Measurements from ENCODE around the gene SOX11.

Gene SOX11

GRCh38 chr2:5691221-5691984, 781 bp upstream of the SOX11 start:
- no peak for DNase-seq (ENCODE audit: low read depth, low spot score)

- DNase-seq (ENCODE audit: low read depth, low spot score): no peak
Measured at GRCh38 chr2:5692561-5693286, 540 bp downstream of the SOX11 start.

- DNase-seq (ENCODE audit: low read depth, low spot score): no peak
Measured at GRCh38 chr2:5693287-5694201, 1.4 kb downstream of the SOX11 start.

- DNase-seq (ENCODE audit: low read depth, low spot score): no peak
Measured at GRCh38 chr2:5694306-5694705, 2.1 kb downstream of the SOX11 start.

- no peak for DNase-seq (ENCODE audit: low read depth, low spot score)
Measured at GRCh38 chr2:5695654-5696403, 3.6 kb downstream of the SOX11 start.

- DNase-seq (ENCODE audit: low read depth, low spot score): no peak
Measured at GRCh38 chr2:5696404-5696944, 4.3 kb downstream of the SOX11 start.

- DNase-seq (ENCODE audit: low read depth, low spot score): no peak
Measured at GRCh38 chr2:5696945-5697521, 4.8 kb downstream of the SOX11 start.

- DNase-seq (ENCODE audit: low read depth, low spot score): no peak
Measured at GRCh38 chr2:5697562-5697961, 5.4 kb downstream of the SOX11 start.

- no peak for DNase-seq (ENCODE audit: low read depth, low spot score)
Measured at GRCh38 chr2:5698134-5698533, 6.0 kb downstream of the SOX11 start.

- no peak for DNase-seq (ENCODE audit: low read depth, low spot score)
Measured at GRCh38 chr2:5699963-5700362, 7.8 kb downstream of the SOX11 start.

- no peak for DNase-seq (ENCODE audit: low read depth, low spot score)
Measured at GRCh38 chr2:5700551-5700950, 8.4 kb downstream of the SOX11 start.

- DNase-seq (ENCODE audit: low read depth, low spot score): no peak
Measured at GRCh38 chr2:5701266-5701665, 9.1 kb downstream of the SOX11 start.

- DNase-seq (ENCODE audit: low read depth, low spot score): no peak
Measured at GRCh38 chr2:5703166-5703565, 11.0 kb downstream of the SOX11 start.

GRCh38 chr2:5705490-5705889, 13.3 kb downstream of the SOX11 start:
- DNase-seq (ENCODE audit: low read depth, low spot score): no peak

- no peak for DNase-seq (ENCODE audit: low read depth, low spot score)
Measured at GRCh38 chr2:5706717-5707455, 14.7 kb downstream of the SOX11 start.

- DNase-seq (ENCODE audit: low read depth, low spot score): no peak
Measured at GRCh38 chr2:5710615-5711014, 18.4 kb downstream of the SOX11 start.

GRCh38 chr2:5713101-5713500, 20.9 kb downstream of the SOX11 start:
- DNase-seq (ENCODE audit: low read depth, low spot score): no peak

- DNase-seq (ENCODE audit: low read depth, low spot score): no peak
Measured at GRCh38 chr2:5719629-5720334, 27.6 kb downstream of the SOX11 start.

GRCh38 chr2:5720426-5720825, 28.2 kb downstream of the SOX11 start:
- no peak for DNase-seq (ENCODE audit: low read depth, low spot score)
